Neural cell (in vitro differentiated cells): ENCODE data around the gene SLC19A1. TPM values are rescaled to one million over a fixed set of nuclear protein-coding genes. Genes with fewer than 3 reads are reported as not detected.

Source experiments
- H2AFZ ChIP-seq: fragments of 200-600, 300-800 bp; sonication (generic), shearing (Covaris generic); 2 replicates; pipeline ENCODE4 v1.6.0; 2014; ENCODE audit warnings: low read depth, mild to moderate bottlenecking, antibody characterized with exemption, low read length, moderate library complexity
- H3F3A ChIP-seq: fragments of 200-600 bp; shearing (Covaris generic); 2 replicates; pipeline ENCODE4 v1.6.1; 2016; ENCODE audit warnings: mild to moderate bottlenecking, moderate library complexity, mixed read lengths, antibody characterized with exemption, low read length; ENCODE audit not compliant: insufficient read depth, poor library complexity, severe bottlenecking
- H3K27ac ChIP-seq: fragments of 200-600, 300-800 bp; sonication (generic), shearing (Covaris generic); 2 replicates; pipeline ENCODE4 v1.5.1; 2014; ENCODE audit warnings: mild to moderate bottlenecking, low read length, moderate library complexity
- H3K27me3 ChIP-seq: fragments of 300-800, 200-600 bp; sonication (generic), shearing (Covaris generic); 2 replicates; pipeline ENCODE4 v1.6.0; 2014; ENCODE audit warnings: mild to moderate bottlenecking, low read depth, low read length, moderate library complexity; ENCODE audit not compliant: insufficient read depth
- H3K36me3 ChIP-seq: fragments of 300-800, 200-600 bp; sonication (generic), shearing (Covaris generic); 2 replicates; pipeline ENCODE4 v1.5.1; 2014; ENCODE audit warnings: mild to moderate bottlenecking, antibody characterized with exemption, low read length, moderate library complexity; ENCODE audit not compliant: insufficient read depth
- H3K4me2 ChIP-seq: fragments of 300-800, 200-600 bp; sonication (generic), shearing (Covaris generic); 2 replicates; pipeline ENCODE4 v1.6.0; 2014; ENCODE audit warnings: mild to moderate bottlenecking, low read length
- H3K4me3 ChIP-seq: fragments of 300-800, 200-600 bp; sonication (generic), shearing (Covaris generic); 2 replicates; pipeline ENCODE4 v1.5.1; 2014; ENCODE audit warnings: mild to moderate bottlenecking, low read length, moderate library complexity
- H3K79me2 ChIP-seq: fragments of 200-600 bp; shearing (Covaris generic); replicated peaks from 2 replicates; pipeline ENCODE4 v1.6.0; 2014; ENCODE audit warnings: mild to moderate bottlenecking, low read length, moderate library complexity; ENCODE audit not compliant: insufficient read depth
- H3K9ac ChIP-seq: fragments of 300-800, 200-600 bp; sonication (generic), shearing (Covaris generic); 2 replicates; pipeline ENCODE4 v1.6.1; 2016; ENCODE audit warnings: mild to moderate bottlenecking, low read length, mixed read lengths
- H3K9me2 ChIP-seq: fragments of 200-600 bp; shearing (Covaris generic); 2 replicates; pipeline ENCODE4 v1.6.1; 2016; ENCODE audit warnings: mild to moderate bottlenecking, low read length, mixed read lengths; ENCODE audit not compliant: insufficient read depth
- H3K9me3 ChIP-seq: fragments of 200-600, 300-800 bp; sonication (generic), shearing (Covaris generic); 2 replicates; pipeline ENCODE4 v1.6.1; 2016; ENCODE audit warnings: mild to moderate bottlenecking, mixed run types, low read length, moderate library complexity, mixed read lengths
- H4K20me1 ChIP-seq: fragments of 200-600 bp; shearing (Covaris generic); 2 replicates; pipeline ENCODE4 v1.6.1; 2016; ENCODE audit warnings: mild to moderate bottlenecking, mixed run types; ENCODE audit not compliant: insufficient read depth
- EP300 ChIP-seq: fragments of 450-650 bp; conservative IDR thresholded peaks from 2 replicates; pipeline ENCODE4 v1.6.1; 2014; ENCODE audit warnings: antibody characterized with exemption, mild to moderate bottlenecking, moderate library complexity; ENCODE audit not compliant: poor library complexity, severe bottlenecking
- EZH2 ChIP-seq: fragments of 200-600, 300-800 bp; shearing (Covaris generic), sonication (generic); IDR thresholded peaks from 2 replicates; pipeline ENCODE4 v1.6.1; 2014; ENCODE audit warnings: antibody characterized with exemption, low read length, borderline replicate concordance, mild to moderate bottlenecking; ENCODE audit not compliant: insufficient read depth, poor library complexity, severe bottlenecking
- MXI1 ChIP-seq: fragments of 450-650 bp; conservative IDR thresholded peaks from 2 replicates; pipeline ENCODE4 v1.6.1; 2014; ENCODE audit warnings: antibody characterized with exemption, mild to moderate bottlenecking; ENCODE audit not compliant: poor library complexity, severe bottlenecking
- POLR2AphosphoS5 ChIP-seq: IDR thresholded peaks from 2 replicates; pipeline ENCODE4 v1.6.1; 2012
- RAD21 ChIP-seq: fragments of 450-650 bp; conservative IDR thresholded peaks from 2 replicates; pipeline ENCODE4 v1.6.1; 2014; ENCODE audit warnings: antibody characterized with exemption, mild to moderate bottlenecking, moderate library complexity
- SMC3 ChIP-seq: fragments of 450-650 bp; conservative IDR thresholded peaks from 2 replicates; pipeline ENCODE4 v1.6.1; 2014; ENCODE audit warnings: antibody characterized with exemption, mild to moderate bottlenecking, moderate library complexity; ENCODE audit not compliant: poor library complexity
- TAF1 ChIP-seq: IDR thresholded peaks from 2 replicates; pipeline ENCODE4 v1.6.1; 2012; ENCODE audit warnings: low read depth
- polyA plus RNA-seq: library from polyadenylated mRNA; depleted of rRNA; stranded (reverse); fragments of >200 nt; gene quantifications from 2 replicates; pipeline ENCODE4 v1.2.3, GENCODE V29; 2014
- TF ChIP-seq, protein P1 (sequence below): IDR thresholded peaks from 2 replicates; pipeline ENCODE4 v1.6.1; 2012; ENCODE audit warnings: borderline replicate concordance
- TF ChIP-seq, protein P2 (sequence below): fragments of 450-650 bp; IDR thresholded peaks from 2 replicates; pipeline ENCODE4 v1.5.1; 2014; ENCODE audit warnings: antibody characterized with exemption, mild to moderate bottlenecking, moderate library complexity; ENCODE audit not compliant: poor library complexity, severe bottlenecking

The SLC19A1 gene
- polyA plus RNA-seq, 1 donor from 2014 or later, result 2.9 TPM

DNA sequence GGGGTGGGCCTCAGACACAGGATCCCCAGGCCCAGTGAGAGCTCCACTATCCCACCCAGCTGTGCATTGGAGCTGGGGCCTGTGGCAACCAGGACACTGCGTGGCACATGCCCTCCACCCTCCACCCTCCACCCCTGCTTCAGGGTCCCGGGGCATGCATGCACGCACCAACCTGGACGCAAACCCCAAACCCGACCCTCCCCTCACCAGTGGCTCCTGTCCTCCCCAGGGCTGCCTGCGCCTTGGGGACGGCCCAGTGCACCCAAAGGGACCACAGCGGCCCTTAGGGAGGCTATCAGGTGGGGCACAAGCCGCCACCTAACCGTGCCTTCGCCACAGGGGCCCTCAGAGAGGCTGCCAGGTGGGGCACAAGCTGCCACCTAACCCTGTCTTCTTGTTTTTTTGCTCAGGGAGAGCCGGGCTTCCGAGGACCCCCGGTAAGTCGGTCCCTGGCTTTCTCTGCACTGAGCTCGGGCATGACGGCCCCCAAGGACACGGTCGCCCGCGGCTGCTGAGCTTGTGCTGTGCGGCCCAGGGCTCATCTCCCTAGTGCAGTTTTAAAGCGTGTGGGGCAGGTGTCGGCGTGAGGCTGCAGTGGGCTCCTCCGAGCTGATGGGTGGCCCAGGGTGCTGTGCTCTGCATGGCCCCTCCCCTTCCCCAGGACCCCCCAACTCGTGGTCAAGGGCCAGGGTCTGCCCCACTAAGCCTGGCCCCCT lies 47.9 kb downstream of the SLC19A1 start:
- Histone ChIP-seq H3F3A (no peaks in the 10 kb centered on the region), H4K20me1 (no peaks in the 10 kb centered on the region), H3K27ac (no peak overlapping the region), H3K27me3 (no peaks in the 10 kb centered on the region), H3K36me3 (no peaks in the 10 kb centered on the region), H3K9ac (no peak overlapping the region), H3K9me3 (no peaks in the 10 kb centered on the region), H3K79me2 (no peaks in the 10 kb centered on the region), H2AFZ (no peak overlapping the region), H3K4me3 (no peak overlapping the region), H3K4me2 (no peak overlapping the region), H3K9me2 (no peaks in the 10 kb centered on the region)
- TF ChIP-seq RAD21, result no peak
- no peak for TF ChIP-seq SMC3
- TF ChIP-seq TAF1, result no peak
- TF ChIP-seq, protein P1, sequence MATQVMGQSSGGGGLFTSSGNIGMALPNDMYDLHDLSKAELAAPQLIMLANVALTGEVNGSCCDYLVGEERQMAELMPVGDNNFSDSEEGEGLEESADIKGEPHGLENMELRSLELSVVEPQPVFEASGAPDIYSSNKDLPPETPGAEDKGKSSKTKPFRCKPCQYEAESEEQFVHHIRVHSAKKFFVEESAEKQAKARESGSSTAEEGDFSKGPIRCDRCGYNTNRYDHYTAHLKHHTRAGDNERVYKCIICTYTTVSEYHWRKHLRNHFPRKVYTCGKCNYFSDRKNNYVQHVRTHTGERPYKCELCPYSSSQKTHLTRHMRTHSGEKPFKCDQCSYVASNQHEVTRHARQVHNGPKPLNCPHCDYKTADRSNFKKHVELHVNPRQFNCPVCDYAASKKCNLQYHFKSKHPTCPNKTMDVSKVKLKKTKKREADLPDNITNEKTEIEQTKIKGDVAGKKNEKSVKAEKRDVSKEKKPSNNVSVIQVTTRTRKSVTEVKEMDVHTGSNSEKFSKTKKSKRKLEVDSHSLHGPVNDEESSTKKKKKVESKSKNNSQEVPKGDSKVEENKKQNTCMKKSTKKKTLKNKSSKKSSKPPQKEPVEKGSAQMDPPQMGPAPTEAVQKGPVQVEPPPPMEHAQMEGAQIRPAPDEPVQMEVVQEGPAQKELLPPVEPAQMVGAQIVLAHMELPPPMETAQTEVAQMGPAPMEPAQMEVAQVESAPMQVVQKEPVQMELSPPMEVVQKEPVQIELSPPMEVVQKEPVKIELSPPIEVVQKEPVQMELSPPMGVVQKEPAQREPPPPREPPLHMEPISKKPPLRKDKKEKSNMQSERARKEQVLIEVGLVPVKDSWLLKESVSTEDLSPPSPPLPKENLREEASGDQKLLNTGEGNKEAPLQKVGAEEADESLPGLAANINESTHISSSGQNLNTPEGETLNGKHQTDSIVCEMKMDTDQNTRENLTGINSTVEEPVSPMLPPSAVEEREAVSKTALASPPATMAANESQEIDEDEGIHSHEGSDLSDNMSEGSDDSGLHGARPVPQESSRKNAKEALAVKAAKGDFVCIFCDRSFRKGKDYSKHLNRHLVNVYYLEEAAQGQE, result no peak
- no peak for TF ChIP-seq POLR2AphosphoS5
- TF ChIP-seq, protein P2, sequence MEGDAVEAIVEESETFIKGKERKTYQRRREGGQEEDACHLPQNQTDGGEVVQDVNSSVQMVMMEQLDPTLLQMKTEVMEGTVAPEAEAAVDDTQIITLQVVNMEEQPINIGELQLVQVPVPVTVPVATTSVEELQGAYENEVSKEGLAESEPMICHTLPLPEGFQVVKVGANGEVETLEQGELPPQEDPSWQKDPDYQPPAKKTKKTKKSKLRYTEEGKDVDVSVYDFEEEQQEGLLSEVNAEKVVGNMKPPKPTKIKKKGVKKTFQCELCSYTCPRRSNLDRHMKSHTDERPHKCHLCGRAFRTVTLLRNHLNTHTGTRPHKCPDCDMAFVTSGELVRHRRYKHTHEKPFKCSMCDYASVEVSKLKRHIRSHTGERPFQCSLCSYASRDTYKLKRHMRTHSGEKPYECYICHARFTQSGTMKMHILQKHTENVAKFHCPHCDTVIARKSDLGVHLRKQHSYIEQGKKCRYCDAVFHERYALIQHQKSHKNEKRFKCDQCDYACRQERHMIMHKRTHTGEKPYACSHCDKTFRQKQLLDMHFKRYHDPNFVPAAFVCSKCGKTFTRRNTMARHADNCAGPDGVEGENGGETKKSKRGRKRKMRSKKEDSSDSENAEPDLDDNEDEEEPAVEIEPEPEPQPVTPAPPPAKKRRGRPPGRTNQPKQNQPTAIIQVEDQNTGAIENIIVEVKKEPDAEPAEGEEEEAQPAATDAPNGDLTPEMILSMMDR, result no peak
- no peak for TF ChIP-seq MXI1
- TF ChIP-seq EZH2, result no peak

DNA sequence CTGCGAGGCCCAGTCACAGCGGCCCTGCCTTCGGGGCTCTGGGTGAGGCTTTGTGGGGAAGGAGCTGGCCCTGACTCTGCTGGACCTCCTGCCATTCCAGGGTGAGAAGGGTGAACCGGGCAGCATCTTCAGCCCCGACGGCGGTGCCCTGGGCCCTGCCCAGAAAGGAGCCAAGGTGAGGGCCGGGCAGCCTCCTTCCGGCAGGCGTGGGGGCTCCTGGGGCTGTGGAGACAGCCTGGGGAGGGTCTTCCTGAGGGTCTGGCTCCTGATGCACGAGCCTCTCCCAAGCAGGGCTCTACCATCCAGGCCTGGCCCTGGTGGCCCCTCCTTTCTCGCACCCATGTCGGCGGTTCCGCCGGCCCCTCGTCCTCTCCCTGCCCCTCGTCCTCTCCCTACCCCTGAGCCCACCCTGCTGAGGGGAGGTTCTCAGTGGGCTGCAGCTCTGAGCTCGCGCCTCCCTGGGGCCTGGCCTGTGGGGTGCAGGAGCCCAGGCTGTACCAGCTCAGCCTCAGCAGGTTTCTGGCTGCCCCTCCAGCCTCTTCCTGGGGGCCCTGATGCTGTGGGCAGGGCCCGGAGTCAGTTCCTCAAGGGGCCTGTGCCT lies 48.7 kb downstream of the SLC19A1 start:
- Histone ChIP-seq H3K79me2 (no peaks in the 10 kb centered on the region), H3K9ac (no peak overlapping the region), H3K9me3 (no peaks in the 10 kb centered on the region), H3K4me2 (no peak overlapping the region), H3K4me3 (no peak overlapping the region), H3K27me3 (no peaks in the 10 kb centered on the region), H3K9me2 (no peaks in the 10 kb centered on the region), H3F3A (no peaks in the 10 kb centered on the region), H3K36me3 (no peaks in the 10 kb centered on the region), H4K20me1 (no peaks in the 10 kb centered on the region), H2AFZ (no peak overlapping the region), H3K27ac (no peak overlapping the region)
- TF ChIP-seq MXI1 (no peak), RAD21 (no peak), POLR2AphosphoS5 (no peak), EP300 (no peak)
- TF ChIP-seq, protein P2, result no peak
- TF ChIP-seq, protein P1, result no peak
